ENCODE results near the gene VPS16. TPM values are rescaled to one million over a fixed set of nuclear protein-coding genes. Genes with fewer than 3 reads are reported as not detected.
"Not testable (repeated sequence)": the region's sequence is repeated elsewhere in the genome, so short reads cannot be mapped to it uniquely, and the experiment has no call there.

The VPS16 gene
- total and polyA plus RNA-seq, 10 donors, result 32.0 to 104 (median 44.5) TPM

DNA sequence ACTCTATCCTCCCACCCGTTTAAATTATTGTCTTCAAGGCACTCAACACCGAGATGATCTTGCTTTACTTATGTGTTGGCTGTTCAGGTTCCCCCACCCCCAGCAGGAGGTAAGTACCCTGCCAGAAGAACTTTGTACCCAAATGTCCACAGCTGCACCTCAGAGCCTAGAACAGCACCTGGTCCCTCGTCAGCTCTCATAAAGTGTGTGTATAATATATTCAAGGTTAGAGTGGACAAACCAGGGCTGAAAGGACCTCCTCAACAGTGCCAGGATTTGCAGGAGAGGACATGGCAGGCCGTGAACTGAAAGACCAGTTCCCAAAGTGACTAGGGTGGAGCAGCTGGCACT lies 34.2 kb upstream of the VPS16 start:
- no peak for DNase-seq
- peaks cover 0 to 9% (median 3%) of the 10 kb centered on the region in 6 donors for H3K4me1 ChIP-seq
- peaks cover 0 to under 1% (median 0%) of the 10 kb centered on the region in 8 donors for H3K9me3 ChIP-seq
- 58 to 78% (median 67%) methylated on average over 4 of the region's 4 CpGs for WGBS, 5 donors
- TF ChIP-seq POLR2AphosphoS5 (IDR thresholded peaks at IDR 0.05) (no peak), POLR2A (IDR thresholded peaks at IDR 0.05) (no peak)
- TF ChIP-seq, protein P1, sequence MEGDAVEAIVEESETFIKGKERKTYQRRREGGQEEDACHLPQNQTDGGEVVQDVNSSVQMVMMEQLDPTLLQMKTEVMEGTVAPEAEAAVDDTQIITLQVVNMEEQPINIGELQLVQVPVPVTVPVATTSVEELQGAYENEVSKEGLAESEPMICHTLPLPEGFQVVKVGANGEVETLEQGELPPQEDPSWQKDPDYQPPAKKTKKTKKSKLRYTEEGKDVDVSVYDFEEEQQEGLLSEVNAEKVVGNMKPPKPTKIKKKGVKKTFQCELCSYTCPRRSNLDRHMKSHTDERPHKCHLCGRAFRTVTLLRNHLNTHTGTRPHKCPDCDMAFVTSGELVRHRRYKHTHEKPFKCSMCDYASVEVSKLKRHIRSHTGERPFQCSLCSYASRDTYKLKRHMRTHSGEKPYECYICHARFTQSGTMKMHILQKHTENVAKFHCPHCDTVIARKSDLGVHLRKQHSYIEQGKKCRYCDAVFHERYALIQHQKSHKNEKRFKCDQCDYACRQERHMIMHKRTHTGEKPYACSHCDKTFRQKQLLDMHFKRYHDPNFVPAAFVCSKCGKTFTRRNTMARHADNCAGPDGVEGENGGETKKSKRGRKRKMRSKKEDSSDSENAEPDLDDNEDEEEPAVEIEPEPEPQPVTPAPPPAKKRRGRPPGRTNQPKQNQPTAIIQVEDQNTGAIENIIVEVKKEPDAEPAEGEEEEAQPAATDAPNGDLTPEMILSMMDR (IDR thresholded peaks at IDR 0.05 in 8 of 11, conservative IDR thresholded peaks at IDR 0.05 in 3 of 11), result no peak
- intact Hi-C loops (cut with DNase I; ENCODE audit: low total_unique reads), result no loop called here
- H3K27me3 ChIP-seq (replicated peaks in 1 of 7), result peaks cover 0 to 94% (median 25%) of the 10 kb centered on the region in 7 donors
- no peak overlapping the region for H3K27ac ChIP-seq
- H3K4me3 ChIP-seq, result no peak overlapping the region
- H3K36me3 ChIP-seq, result no peaks in the 10 kb centered on the region

DNA sequence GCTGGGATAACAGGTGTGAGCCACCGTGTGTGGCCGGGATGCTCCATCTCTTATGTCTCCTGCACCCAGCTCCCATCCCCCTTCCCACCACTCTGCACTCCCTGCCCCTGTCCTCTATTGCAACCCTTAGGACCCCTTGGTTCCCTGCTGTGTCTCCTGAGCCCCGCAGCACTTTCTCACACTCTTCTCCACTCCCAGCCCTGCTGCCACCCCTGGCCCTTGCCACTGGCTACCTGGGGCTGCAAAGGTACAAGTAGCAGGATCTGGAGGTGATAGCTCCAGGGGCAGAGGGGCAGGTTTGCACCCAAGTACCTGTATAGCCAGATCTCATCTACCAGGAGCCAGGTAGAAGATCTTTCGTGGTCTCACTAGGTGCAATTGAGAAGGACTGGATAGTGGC lies 33.5 kb upstream of the VPS16 start:
- Histone ChIP-seq H3K4me1 (peaks cover 0 to 6% (median 0%) of the 10 kb centered on the region in 6 donors), H3K36me3 (no peaks in the 10 kb centered on the region), H3K4me3 (no peak overlapping the region), H3K27me3 (replicated peaks in 1 of 7) (peaks cover 0 to 94% (median 21%) of the 10 kb centered on the region in 7 donors), H3K27ac (no peak overlapping the region), H3K9me3 (peaks cover 0 to 7% (median 2%) of the 10 kb centered on the region in 8 donors)
- no peak for DNase-seq
- WGBS, 5 donors, result 74 to 90% (median 84%) methylated on average over 4 of the region's 4 CpGs
- intact Hi-C loops (cut with DNase I; ENCODE audit: low total_unique reads), result no loop called here
- TF ChIP-seq POLR2A (IDR thresholded peaks at IDR 0.05) (no peak), POLR2AphosphoS5 (IDR thresholded peaks at IDR 0.05) (no peak)
- TF ChIP-seq, protein P1 (IDR thresholded peaks at IDR 0.05 in 8 of 11, conservative IDR thresholded peaks at IDR 0.05 in 3 of 11), result no peak

- WGBS, 5 donors, result 83 to 89% (median 86%) methylated on average over 9 of the region's 9 CpGs
Observed at GRCh38 chr20:2807929-2808328, 32.6 kb upstream of the VPS16 start.

DNA sequence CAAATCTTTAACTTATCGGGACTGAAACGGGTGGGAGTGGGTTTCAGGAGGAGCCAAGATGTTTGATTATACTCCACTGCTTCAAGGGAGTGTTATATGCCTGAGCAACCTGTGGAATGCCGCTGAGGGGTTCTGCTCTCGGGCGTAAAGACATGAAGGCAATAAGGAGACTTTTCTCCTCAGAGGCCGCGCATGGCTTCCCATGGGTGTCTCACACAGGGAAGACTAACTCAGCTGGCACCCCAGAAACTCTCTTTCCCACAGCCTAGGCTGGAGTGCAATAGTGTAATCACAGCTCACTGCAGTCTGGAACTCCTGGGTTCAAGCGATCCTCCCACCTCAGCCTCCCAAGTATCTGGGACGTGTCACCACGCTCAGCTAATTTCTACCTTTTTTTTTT lies 30.9 kb upstream of the VPS16 start:
- H3K27me3 ChIP-seq (replicated peaks in 1 of 7), result peaks cover 0 to 76% (median 16%) of the 10 kb centered on the region in 7 donors
- H3K36me3 ChIP-seq, result no peaks in the 10 kb centered on the region
- no peak for TF ChIP-seq POLR2A (IDR thresholded peaks at IDR 0.05)
- TF ChIP-seq POLR2AphosphoS5 (IDR thresholded peaks at IDR 0.05), result no peak
- TF ChIP-seq, protein P1 (IDR thresholded peaks at IDR 0.05 in 8 of 11, conservative IDR thresholded peaks at IDR 0.05 in 3 of 11), result no peak
- peaks cover 0 to 17% (median 10%) of the 10 kb centered on the region in 8 donors for H3K9me3 ChIP-seq
- WGBS, 5 donors, result 84 to 94% (median 91%) methylated on average over 10 of the region's 10 CpGs
- H3K4me3 ChIP-seq, result no peak overlapping the region
- intact Hi-C loops (cut with DNase I; ENCODE audit: low total_unique reads), result no loop called here
- DNase-seq, result no peak
- peaks cover 0 to 6% (median 0%) of the 10 kb centered on the region in 6 donors for H3K4me1 ChIP-seq
- H3K27ac ChIP-seq, result no peak overlapping the region

More at GRCh38 chr20:2807929-2808328, 32.6 kb upstream of the VPS16 start:
- DNase-seq; H3K36me3 ChIP-seq; H3K27ac ChIP-seq; intact Hi-C loops (cut with DNase I; ENCODE audit: low total_unique reads); H3K4me3 ChIP-seq; H3K4me1 ChIP-seq: not testable (repeated sequence)
- Histone ChIP-seq H3K27me3 (replicated peaks in 1 of 7) (peaks cover 0 to 93% (median 21%) of the 10 kb centered on the region in 7 donors), H3K9me3 (peaks cover 0 to 15% (median 10%) of the 10 kb centered on the region in 8 donors)

DNA sequence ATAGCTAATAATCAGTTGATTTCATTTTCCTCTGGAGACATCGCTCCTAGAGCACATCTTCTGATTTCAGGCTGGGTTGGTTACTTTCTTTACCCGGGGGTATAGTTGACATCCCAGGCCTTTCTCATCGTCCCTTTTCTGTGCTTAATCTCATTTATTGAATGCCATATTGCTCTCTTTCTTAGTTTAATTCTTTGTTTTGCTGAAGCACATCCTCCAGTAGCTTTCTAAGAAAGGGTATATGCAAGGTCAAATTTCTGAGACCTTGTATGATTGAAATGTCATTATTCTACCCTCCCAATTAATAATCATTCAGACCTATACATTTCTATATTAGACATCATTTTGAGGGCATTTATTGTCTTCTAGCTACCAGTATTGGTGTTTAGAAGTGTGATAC lies 28.4 kb upstream of the VPS16 start:
- intact Hi-C loops (cut with DNase I; ENCODE audit: low total_unique reads), result no loop called here
- no peak for DNase-seq
- H3K27ac ChIP-seq, result no peak overlapping the region
- no peak overlapping the region for H3K4me3 ChIP-seq
- 70 to 95% (median 72%) methylated on average over 3 of the region's 3 CpGs for WGBS, 5 donors
- no peaks in the 10 kb centered on the region for H3K4me1 ChIP-seq
- H3K27me3 ChIP-seq (replicated peaks in 1 of 7), result peaks cover 0 to 58% (median under 1%) of the 10 kb centered on the region in 7 donors
- peaks cover 0 to 17% (median 10%) of the 10 kb centered on the region in 8 donors for H3K9me3 ChIP-seq
- TF ChIP-seq POLR2AphosphoS5 (IDR thresholded peaks at IDR 0.05), result no peak
- no peak for TF ChIP-seq POLR2A (IDR thresholded peaks at IDR 0.05)
- TF ChIP-seq, protein P1 (IDR thresholded peaks at IDR 0.05 in 8 of 11, conservative IDR thresholded peaks at IDR 0.05 in 3 of 11), result no peak
- H3K36me3 ChIP-seq, result no peaks in the 10 kb centered on the region

Data from spleen (tissue), 11 donors.